Vagina (tissue), 2 donors: Measurements from ENCODE around the gene ZCCHC8. TPM values are rescaled to one million over a fixed set of nuclear protein-coding genes. Genes with fewer than 3 reads are reported as not detected.
"Not testable (repeated sequence)": the region's sequence is repeated elsewhere in the genome, so short reads cannot be mapped to it uniquely, and the experiment has no call there.

Experiments used
- DNase-seq, 2 donors: peaks; one replicate each; pipeline ENCODE4 v3.0.0-alpha.2; 2017; ENCODE audit errors: extremely low spot score in 2 of 2
- H3K27ac ChIP-seq: fragments of 200-600 bp; sonication (generic); one replicate; pipeline ENCODE4 v1.5.1; 2019
- H3K27me3 ChIP-seq: fragments of 200-600 bp; sonication (generic); one replicate; pipeline ENCODE4 v1.5.1; 2019
- H3K36me3 ChIP-seq, 2 donors: fragments of 200-600 bp; sonication (generic); one replicate each; pipeline ENCODE4 v1.5.1; 2017 to 2019
- H3K4me1 ChIP-seq: fragments of 200-600 bp; sonication (generic); one replicate; pipeline ENCODE4 v1.5.1; 2019
- H3K4me3 ChIP-seq, 2 donors: fragments of 200-600 bp; sonication (generic); 1 replicate in 1 of 2; 2 replicates in 1 of 2; pipeline ENCODE4 v1.5.1; 2016 to 2019
- H3K9me3 ChIP-seq: fragments of 200-600 bp; sonication (generic); one replicate; pipeline ENCODE4 v1.5.1; 2019
- POLR2A ChIP-seq, 2 donors: fragments of 450-650 bp; IDR thresholded peaks; one replicate each; pipeline ENCODE4 v1.6.1; 2017; ENCODE audit warnings: antibody characterized with exemption in 2 of 2, mild to moderate bottlenecking in 2 of 2, moderate library complexity in 2 of 2
- POLR2AphosphoS5 ChIP-seq, 2 donors: sonication (generic); formaldehyde crosslinking; IDR thresholded peaks; one replicate each; pipeline ENCODE4 v1.9.0; 2017; ENCODE audit warnings: antibody characterized with exemption in 2 of 2, mild to moderate bottlenecking in 2 of 2, low read depth in 1 of 2; ENCODE audit not compliant: insufficient read depth in 1 of 2
- intact Hi-C: fragments of 100-400 bp; cut with DNase I; formaldehyde crosslinking; loops from one replicate; pipeline ENCODE4 v1.15.1; 2023
- total RNA-seq: library from RNA; depleted of rRNA; stranded (reverse); fragments of >200 nt; gene quantifications from one replicate; pipeline ENCODE4 v1.2.3, GENCODE V29; 2016
- TF ChIP-seq, protein P1 (sequence below), 3 experiments: fragments of 450-650 bp in 2 of 3; fragments of 200-600 bp in 1 of 3; sonication (generic) in 1 of 3; IDR thresholded peaks; one replicate each; pipeline ENCODE4 v1.5.1; 2017 to 2019; ENCODE audit warnings: antibody characterized with exemption in 3 of 3, mild to moderate bottlenecking in 2 of 3, moderate library complexity in 2 of 3

ZCCHC8 gene
- total RNA-seq, 1 donor from 2014 or later = 28.2 TPM

DNA sequence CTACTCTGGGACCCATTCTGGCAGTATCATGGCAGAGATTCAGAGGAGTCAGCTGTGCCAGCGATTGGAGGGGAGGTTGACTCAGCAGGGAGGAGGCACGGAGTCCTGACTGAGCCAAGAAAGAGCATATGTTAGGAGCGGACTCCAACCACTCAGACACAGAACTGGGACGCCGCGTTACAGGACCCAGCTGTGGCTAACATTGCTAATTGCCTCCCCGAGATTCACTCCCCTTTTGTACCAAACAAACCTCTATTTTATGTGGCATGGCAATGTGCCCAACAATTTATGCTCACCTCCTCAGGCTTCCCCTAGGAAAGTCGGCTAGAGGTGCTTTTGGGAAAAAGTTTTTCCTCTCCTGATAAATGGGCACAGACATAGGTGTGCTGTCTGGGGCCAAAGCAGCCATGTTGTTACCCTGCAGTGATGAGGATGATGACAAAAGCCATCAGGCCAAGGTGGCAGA, 63.0 kb downstream of the ZCCHC8 start:
- no peak for DNase-seq
- intact Hi-C loops = no loop called here

DNA sequence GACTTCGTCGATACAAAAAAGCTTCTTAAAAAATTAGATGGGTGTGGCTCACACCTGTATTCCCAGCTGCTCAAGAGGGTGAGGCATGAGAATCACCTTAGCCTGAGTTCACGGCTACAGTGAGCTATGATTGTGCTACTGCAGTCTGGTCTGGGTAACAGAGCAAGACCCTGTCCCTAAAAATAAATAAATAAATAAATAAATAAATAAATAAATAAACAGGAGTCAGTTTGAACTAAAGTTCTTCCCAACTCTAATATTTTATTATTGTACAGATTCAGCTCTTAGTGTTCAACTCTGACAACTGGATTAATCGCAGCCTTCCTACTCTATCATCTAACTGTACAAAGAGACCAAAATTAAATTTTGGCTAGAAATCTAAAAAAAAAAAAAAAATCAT, 65.5 kb downstream of the ZCCHC8 start:
- no peak overlapping the region for H3K27ac ChIP-seq
- TF ChIP-seq POLR2A (IDR thresholded peaks at IDR 0.05) = no peak
- TF ChIP-seq, protein P1, sequence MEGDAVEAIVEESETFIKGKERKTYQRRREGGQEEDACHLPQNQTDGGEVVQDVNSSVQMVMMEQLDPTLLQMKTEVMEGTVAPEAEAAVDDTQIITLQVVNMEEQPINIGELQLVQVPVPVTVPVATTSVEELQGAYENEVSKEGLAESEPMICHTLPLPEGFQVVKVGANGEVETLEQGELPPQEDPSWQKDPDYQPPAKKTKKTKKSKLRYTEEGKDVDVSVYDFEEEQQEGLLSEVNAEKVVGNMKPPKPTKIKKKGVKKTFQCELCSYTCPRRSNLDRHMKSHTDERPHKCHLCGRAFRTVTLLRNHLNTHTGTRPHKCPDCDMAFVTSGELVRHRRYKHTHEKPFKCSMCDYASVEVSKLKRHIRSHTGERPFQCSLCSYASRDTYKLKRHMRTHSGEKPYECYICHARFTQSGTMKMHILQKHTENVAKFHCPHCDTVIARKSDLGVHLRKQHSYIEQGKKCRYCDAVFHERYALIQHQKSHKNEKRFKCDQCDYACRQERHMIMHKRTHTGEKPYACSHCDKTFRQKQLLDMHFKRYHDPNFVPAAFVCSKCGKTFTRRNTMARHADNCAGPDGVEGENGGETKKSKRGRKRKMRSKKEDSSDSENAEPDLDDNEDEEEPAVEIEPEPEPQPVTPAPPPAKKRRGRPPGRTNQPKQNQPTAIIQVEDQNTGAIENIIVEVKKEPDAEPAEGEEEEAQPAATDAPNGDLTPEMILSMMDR (IDR thresholded peaks at IDR 0.05) = no peak
- TF ChIP-seq POLR2AphosphoS5 (IDR thresholded peaks at IDR 0.05; ENCODE audit: insufficient read depth in 1 of 2, low read depth in 1 of 2) = no peak
- intact Hi-C loops = no loop called here
- no peaks in the 10 kb centered on the region for H3K27me3 ChIP-seq
- no peaks in the 10 kb centered on the region for H3K36me3 ChIP-seq
- no peak overlapping the region for H3K4me3 ChIP-seq
- no peaks in the 10 kb centered on the region for H3K9me3 ChIP-seq
- peaks cover 19% of the 10 kb centered on the region for H3K4me1 ChIP-seq
- no peak for DNase-seq

More for the DNA sequence above, 63.0 kb downstream of the ZCCHC8 start:
- no peaks in the 10 kb centered on the region for H3K36me3 ChIP-seq
- peak overlapping the region; percentile 59 for H3K27ac ChIP-seq
- no peak for TF ChIP-seq POLR2A (IDR thresholded peaks at IDR 0.05)
- peak in 1 of 2 donors; percentile 46 for TF ChIP-seq POLR2AphosphoS5 (IDR thresholded peaks at IDR 0.05; ENCODE audit: insufficient read depth in 1 of 2, low read depth in 1 of 2)
- no peak overlapping the region for H3K4me3 ChIP-seq
- H3K27me3 ChIP-seq = no peaks in the 10 kb centered on the region
- H3K9me3 ChIP-seq = no peaks in the 10 kb centered on the region
- peaks cover 13% of the 10 kb centered on the region for H3K4me1 ChIP-seq

DNA sequence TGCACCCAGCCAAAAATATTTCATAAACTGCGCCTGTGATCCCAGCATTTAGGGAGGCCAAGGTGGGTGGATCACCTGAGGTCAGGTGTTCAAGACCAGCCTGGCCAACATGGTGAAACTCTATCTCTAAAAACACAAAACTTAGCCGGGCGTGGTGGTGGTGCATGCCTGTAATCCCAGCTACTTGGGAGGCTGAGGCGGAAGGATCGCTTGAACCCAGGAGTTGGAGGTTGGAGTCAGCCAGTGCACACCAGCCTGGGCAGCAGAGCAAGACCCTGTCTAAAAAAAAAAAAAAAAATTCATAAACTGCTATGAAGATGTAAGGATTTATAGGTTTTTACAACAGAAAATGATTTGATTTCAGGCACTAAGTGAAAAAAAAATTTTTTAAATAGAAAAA, 71.7 kb downstream of the ZCCHC8 start:
- DNase-seq, H3K4me3 ChIP-seq, H3K27me3 ChIP-seq, H3K36me3 ChIP-seq, H3K4me1 ChIP-seq, H3K9me3 ChIP-seq, intact Hi-C loops, H3K27ac ChIP-seq: not testable (repeated sequence)

DNA sequence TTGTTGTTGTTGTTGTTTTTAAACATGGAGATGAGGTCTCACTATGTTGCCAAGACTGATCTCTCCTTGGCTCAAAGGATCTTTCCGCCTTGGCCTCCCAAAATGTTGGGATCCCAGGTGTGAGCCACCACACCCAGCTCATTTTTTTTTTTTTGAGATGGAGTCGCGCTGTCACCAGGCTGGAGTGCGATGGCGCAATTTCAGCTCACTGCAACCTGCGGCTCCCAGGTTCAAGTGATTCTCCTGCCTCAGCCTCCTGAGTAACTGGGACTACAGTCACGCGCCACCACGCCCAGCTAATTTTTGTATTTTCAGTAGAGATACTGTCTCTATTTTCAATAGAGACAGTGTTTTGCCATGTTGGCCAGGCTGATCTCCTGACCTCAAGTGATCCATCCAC, 73.3 kb downstream of the ZCCHC8 start:
- TF ChIP-seq POLR2AphosphoS5 (IDR thresholded peaks at IDR 0.05; ENCODE audit: insufficient read depth in 1 of 2, low read depth in 1 of 2) (no peak), POLR2A (IDR thresholded peaks at IDR 0.05) (no peak)
- TF ChIP-seq, protein P1 (IDR thresholded peaks at IDR 0.05) = no peak
- intact Hi-C loops = no loop called here
- Histone ChIP-seq H3K4me3 (no peak overlapping the region), H3K27me3 (no peaks in the 10 kb centered on the region), H3K4me1 (peaks cover 18% of the 10 kb centered on the region), H3K36me3 (no peaks in the 10 kb centered on the region), H3K27ac (no peak overlapping the region), H3K9me3 (no peaks in the 10 kb centered on the region)
- no peak for DNase-seq

DNA sequence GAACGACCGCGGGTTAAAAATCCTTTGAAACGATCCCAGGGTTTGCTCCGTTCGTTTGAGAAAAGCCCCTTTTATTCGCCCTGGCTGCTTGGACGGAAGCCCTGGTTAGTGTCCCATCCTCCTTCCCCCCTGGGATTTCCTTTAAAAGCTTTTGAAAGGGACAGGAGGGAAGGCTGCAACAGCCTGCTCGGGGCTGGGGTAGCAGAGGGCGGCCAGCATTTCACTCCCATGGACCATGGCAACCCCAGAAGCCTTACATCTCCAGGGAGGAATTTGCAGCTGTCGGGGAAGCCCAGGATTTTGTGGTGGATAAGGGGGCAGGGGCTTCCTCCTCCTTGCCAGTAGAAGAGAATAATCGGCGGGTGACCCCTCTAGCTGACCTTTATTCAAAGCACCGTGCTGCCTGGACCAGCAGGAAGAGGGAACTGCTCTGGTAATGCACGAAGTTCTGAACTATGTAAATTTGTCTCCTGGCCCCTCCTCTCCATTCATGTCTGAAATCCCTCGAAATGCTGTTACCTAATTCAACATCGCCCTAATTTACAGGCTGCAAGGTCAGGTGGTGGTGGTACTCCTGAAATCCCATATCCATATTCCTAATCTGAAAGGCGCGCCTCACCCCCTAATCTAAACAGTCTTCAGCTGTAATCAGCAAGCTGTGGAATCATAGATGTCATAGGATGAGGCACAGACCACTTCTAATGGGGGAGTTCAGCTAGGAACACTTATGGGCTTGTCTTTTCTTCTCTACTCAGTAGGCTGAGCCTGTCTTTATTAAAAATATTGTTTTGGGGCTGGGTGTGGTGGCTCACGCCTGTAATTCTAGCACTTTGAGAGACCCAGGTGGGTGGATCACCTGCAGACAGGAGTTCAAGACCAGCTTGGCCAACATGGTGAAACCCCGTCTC, 77.2 kb downstream of the ZCCHC8 start:
- intact Hi-C loops = no loop called here

More for the DNA sequence above, 77.2 kb downstream of the ZCCHC8 start:
- TF ChIP-seq, protein P1 (IDR thresholded peaks at IDR 0.05) = no peak
- TF ChIP-seq POLR2A (IDR thresholded peaks at IDR 0.05) (no peak), POLR2AphosphoS5 (IDR thresholded peaks at IDR 0.05; ENCODE audit: insufficient read depth in 1 of 2, low read depth in 1 of 2) (peak in 1 of 2 donors; percentile 35)
- DNase-seq = no peak
- H3K36me3 ChIP-seq = no peaks in the 10 kb centered on the region
- H3K27ac ChIP-seq = peak overlapping the region; percentile 99
- no peaks in the 10 kb centered on the region for H3K27me3 ChIP-seq
- peaks cover 36% of the 10 kb centered on the region for H3K4me1 ChIP-seq
- no peaks in the 10 kb centered on the region for H3K9me3 ChIP-seq
- H3K4me3 ChIP-seq = peak overlapping the region; percentile 89 to 93
